Progenitor cell of endocrine pancreas (in vitro differentiated cells): ENCODE data around the gene SLC9A9. TPM values are rescaled to one million over a fixed set of nuclear protein-coding genes. Genes with fewer than 3 reads are reported as not detected.

Experiments used
- DNase-seq: peaks from one replicate; pipeline ENCODE4 v3.0.0; 2021; ENCODE audit warnings: low spot score; ENCODE audit not compliant: unreplicated experiment
- H3K27ac Mint-ChIP-seq: 2 replicates; pipeline ENCODE4 v1.8.0; 2021; ENCODE audit warnings: mild to moderate bottlenecking, moderate library complexity, mixed read lengths
- H3K27me3 Mint-ChIP-seq: 2 replicates; pipeline ENCODE4 v1.8.0; 2021; ENCODE audit warnings: mixed read lengths
- H3K36me3 Mint-ChIP-seq: 2 replicates; pipeline ENCODE4 v1.8.0; 2022; ENCODE audit warnings: mixed read lengths; ENCODE audit not compliant: insufficient read depth
- H3K4me1 Mint-ChIP-seq: 2 replicates; pipeline ENCODE4 v1.8.0; 2021; ENCODE audit warnings: low read depth, mixed read lengths
- H3K4me3 Mint-ChIP-seq: 2 replicates; pipeline ENCODE4 v1.8.0; 2021; ENCODE audit warnings: low read depth, mild to moderate bottlenecking, moderate library complexity, mixed read lengths
- H3K9me3 Mint-ChIP-seq: 2 replicates; pipeline ENCODE4 v1.8.0; 2021; ENCODE audit warnings: low read depth, mixed read lengths
- CTCF ChIP-seq: fragments of 200-600 bp; sonication (generic); IDR thresholded peaks from one replicate; pipeline ENCODE4 v1.5.0; 2021; ENCODE audit warnings: antibody characterized with exemption, mild to moderate bottlenecking; ENCODE audit not compliant: unreplicated experiment
- total RNA-seq: library from RNA; stranded (reverse); gene quantifications from 2 replicates; pipeline ENCODE4 v1.2.1, GENCODE V29; 2021

Gene SLC9A9
- total RNA-seq, 1 donor from 2014 or later, result 0.17 TPM

GRCh38 chr3:143827425-143827824, 20.8 kb downstream of the SLC9A9 start:
- no peaks in the 10 kb centered on the region for H3K9me3 Mint-ChIP-seq
- TF ChIP-seq CTCF, result no peak
- H3K27ac Mint-ChIP-seq, result no peak overlapping the region
- DNase-seq, result no peak
- H3K4me3 Mint-ChIP-seq, result no peak overlapping the region
- H3K27me3 Mint-ChIP-seq, result no peaks in the 10 kb centered on the region
- H3K4me1 Mint-ChIP-seq, result peaks cover 2% of the 10 kb centered on the region
- H3K36me3 Mint-ChIP-seq, result no peaks in the 10 kb centered on the region

- no peak for TF ChIP-seq CTCF
- no peaks in the 10 kb centered on the region for H3K36me3 Mint-ChIP-seq
- no peak for DNase-seq
- H3K4me3 Mint-ChIP-seq, result no peak overlapping the region
- H3K9me3 Mint-ChIP-seq, result no peaks in the 10 kb centered on the region
- peaks cover 2% of the 10 kb centered on the region for H3K4me1 Mint-ChIP-seq
- H3K27me3 Mint-ChIP-seq, result no peaks in the 10 kb centered on the region
- H3K27ac Mint-ChIP-seq, result no peak overlapping the region
These were observed 22.0 kb downstream of the SLC9A9 start for GRCh38 chr3:143826296-143826695.

GRCh38 chr3:143825513-143825912, 22.8 kb downstream of the SLC9A9 start:
- TF ChIP-seq CTCF, result no peak
- Mint-ChIP-seq H3K27ac (no peak overlapping the region), H3K4me3 (no peak overlapping the region), H3K27me3 (no peaks in the 10 kb centered on the region), H3K36me3 (no peaks in the 10 kb centered on the region), H3K9me3 (no peaks in the 10 kb centered on the region), H3K4me1 (no peaks in the 10 kb centered on the region)
- DNase-seq, result no peak

- Mint-ChIP-seq H3K4me1 (no peaks in the 10 kb centered on the region), H3K27me3 (no peaks in the 10 kb centered on the region), H3K36me3 (no peaks in the 10 kb centered on the region), H3K9me3 (no peaks in the 10 kb centered on the region), H3K27ac (no peak overlapping the region), H3K4me3 (no peak overlapping the region)
- no peak for TF ChIP-seq CTCF
- no peak for DNase-seq
These were observed 23.4 kb downstream of the SLC9A9 start for GRCh38 chr3:143824735-143825385.

- no peaks in the 10 kb centered on the region for H3K4me1 Mint-ChIP-seq
- H3K36me3 Mint-ChIP-seq, result no peaks in the 10 kb centered on the region
- peak overlapping the region; percentile 7 for H3K27ac Mint-ChIP-seq
- no peak for TF ChIP-seq CTCF
- H3K27me3 Mint-ChIP-seq, result no peaks in the 10 kb centered on the region
- no peaks in the 10 kb centered on the region for H3K9me3 Mint-ChIP-seq
- no peak for DNase-seq
- no peak overlapping the region for H3K4me3 Mint-ChIP-seq
These were observed 25.5 kb downstream of the SLC9A9 start for GRCh38 chr3:143822798-143823197.
